CMK (cell line): ENCODE data around the gene INTS11.
"Not testable (repeated sequence)": the region's sequence is repeated elsewhere in the genome, so short reads cannot be mapped to it uniquely, and the experiment has no call there.

Experiments used
- DNase-seq: peaks from one replicate; pipeline ENCODE4 v3.0.0-alpha.2; 2010; ENCODE audit warnings: low read depth

The INTS11 gene

DNA sequence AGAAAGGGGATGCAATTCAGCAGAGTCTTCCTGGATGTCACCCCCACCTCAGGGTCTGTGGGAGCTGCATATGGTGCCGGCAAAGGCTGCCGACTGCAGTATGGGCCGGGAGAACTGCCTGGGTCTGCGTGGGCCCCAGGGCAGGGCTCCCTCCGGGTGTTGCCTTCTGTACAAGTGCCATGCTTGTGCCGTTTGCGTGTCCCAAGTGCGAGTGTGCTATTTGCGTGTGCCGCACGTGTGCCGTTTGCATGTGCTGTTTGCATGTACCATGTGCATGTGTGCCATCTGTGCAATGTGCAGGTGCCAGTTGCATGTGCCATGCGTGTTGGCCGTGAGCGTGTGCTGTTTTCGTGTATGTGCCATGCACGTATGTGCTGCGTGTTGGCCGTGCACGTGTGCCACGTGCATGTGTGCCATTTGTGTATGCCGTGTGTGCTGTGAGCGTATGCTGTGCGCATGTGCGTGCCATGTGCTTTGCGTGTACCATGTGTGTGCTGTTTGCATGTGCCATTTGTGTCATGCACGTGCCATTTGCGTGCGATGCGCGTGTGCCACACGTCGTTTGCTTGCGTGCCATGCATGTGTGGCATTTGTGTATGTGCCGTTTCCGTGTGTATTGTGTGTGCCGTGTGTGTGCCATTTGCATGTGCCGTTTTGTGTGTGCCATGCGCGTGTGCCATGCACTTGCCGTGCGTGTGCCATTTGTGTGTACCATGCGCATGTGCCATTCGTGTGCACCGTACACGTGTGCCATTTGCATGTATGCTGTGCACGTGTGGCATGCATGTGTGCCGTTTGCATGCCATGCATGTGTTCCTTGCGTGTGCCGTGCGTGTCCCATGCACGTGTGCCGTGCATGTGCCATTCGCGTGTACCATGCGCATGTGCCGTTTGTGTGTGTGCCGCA lies 5.1 kb upstream of the INTS11 start:
- DNase-seq, result no peak

- no peak for DNase-seq
These were observed 3.8 kb upstream of the INTS11 start for GRCh38 chr1:1328254-1328653.

- no peak for DNase-seq
These were observed 2.8 kb upstream of the INTS11 start for GRCh38 chr1:1327291-1327690.

DNA sequence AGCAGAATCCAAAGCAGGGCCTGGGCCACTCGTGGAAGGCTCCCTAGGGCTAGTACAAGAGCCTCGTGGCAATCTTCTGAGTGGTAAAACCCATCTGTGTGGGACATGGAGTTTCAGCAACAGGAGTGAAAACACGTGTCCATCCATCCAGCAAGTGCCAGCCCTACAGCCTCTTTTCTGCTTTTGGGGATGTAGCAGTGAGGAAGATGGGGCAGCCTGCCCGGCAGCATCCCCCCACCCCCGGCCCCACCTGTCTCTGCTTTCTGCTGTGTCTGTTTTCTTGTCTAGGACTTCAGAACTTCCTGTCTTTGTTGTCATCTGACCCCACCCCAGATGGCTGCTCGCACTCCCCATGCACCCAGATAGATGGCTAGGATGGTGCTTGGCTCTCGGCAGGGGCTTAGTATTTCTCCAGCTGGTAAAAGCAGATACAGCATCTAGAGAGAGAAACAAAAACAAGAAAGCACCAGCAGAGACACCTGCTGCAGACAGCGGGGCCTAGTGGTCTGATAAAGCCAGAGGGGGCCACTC lies 1.7 kb upstream of the INTS11 start:
- DNase-seq, result no peak

- DNase-seq, result no peak
These were observed 1.0 kb upstream of the INTS11 start for GRCh38 chr1:1325288-1326074.

DNA sequence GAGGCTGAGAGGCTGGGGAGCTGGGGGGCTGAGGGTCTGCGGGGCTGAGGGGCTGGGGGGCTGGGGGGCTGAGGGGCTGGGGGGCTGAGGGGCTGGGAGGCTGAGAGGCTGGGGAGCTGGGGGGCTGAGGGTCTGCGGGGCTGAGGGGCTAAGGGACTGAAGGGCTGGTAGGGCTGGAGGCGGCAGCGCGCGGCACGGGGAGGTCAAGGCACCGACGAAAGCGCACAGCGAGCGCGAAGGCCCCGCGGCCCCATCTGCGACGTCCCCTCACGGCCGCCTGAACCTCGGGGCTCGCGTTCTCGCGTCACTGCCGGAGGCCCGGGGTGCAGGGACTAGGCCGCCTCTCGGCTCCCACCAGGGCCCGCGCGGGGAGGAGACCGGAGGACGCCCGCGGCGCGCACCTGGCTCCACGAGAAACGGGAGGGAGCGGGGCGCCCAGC lies 356 bp downstream of the INTS11 start:
- DNase-seq, result no peak

GRCh38 chr1:1322952-1323351 lies 1.5 kb downstream of the INTS11 start:
- no peak for DNase-seq

GRCh38 chr1:1322418-1322817 lies 2.0 kb downstream of the INTS11 start:
- no peak for DNase-seq

DNA sequence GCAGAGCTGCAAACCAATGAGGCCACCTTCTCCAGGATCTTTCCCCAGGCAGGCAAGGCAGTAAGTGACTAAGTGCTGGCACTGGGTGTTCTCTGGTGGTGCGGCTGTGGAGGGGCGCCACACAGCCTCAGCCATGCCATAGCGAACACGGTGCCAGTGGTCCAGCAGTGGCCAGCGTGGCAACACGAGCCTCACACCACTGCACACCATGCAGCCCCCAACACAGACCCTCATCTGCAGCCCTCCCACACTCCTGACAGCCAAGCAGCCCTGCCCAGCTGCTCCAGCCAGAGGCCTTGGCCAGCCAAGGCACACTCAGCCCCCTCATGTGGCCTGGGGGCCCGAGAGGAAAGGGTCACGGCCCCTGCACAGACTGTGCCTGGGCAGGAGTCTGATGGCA lies 3.0 kb downstream of the INTS11 start:
- no peak for DNase-seq

GRCh38 chr1:1320666-1321448 lies 3.6 kb downstream of the INTS11 start:
- DNase-seq, result no peak

DNA sequence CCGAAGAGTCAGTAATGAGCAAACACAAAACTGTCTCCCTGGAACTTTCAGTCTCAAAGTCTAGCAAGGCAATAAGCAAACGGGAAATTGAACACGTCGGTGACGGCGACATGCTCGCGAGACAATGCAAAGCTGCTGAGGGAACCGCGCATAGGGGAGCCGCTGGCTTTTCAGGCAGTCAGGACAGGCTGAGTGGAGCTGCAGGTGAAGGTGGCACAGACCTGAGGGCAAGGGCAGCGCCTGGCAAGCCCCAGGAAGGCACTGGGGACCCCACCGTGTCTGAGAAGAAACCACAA lies 4.9 kb downstream of the INTS11 start:
- no peak for DNase-seq

DNA sequence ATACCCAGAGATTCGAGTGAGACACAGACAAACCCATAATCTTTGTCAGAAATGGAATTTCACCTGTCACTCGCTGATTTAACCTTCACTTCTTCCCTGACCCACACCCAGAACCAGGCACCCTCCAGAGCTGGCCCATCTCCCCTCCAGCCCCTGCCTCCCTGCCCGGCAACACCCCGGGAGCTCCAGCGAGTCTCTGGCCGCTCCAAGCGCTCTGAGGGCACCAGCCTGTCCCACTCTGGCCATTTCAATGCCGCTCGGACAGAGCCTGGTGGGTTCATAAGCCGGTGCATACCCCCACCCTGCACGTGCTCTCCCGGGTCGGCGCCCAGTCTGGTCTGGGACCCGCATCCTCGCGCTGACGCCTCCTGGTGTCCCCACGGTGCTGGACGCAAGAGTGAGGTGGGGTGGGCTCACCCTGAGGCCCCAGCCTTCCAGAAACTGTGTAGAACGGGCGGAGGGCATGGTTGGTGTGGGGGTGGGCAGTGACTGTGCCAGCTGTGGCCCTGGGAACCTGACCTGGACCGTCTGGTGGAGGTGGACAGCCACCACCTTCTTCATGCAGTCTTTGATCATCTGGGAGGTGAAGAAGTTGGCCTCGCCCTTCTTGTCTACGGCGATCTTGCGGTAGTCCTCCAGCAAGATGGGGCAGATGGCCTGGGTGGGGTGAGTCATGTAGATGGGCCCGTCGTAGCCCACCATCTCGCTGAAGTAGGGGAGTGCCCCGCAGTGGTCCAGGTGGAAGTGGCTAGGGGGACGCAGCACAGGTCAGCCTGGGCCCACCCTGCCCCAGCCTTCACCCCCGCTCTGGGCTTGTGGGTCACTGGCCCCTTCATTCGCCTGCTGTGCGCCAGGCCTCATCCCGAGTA lies 5.4 kb downstream of the INTS11 start:
- DNase-seq, result no peak

DNA sequence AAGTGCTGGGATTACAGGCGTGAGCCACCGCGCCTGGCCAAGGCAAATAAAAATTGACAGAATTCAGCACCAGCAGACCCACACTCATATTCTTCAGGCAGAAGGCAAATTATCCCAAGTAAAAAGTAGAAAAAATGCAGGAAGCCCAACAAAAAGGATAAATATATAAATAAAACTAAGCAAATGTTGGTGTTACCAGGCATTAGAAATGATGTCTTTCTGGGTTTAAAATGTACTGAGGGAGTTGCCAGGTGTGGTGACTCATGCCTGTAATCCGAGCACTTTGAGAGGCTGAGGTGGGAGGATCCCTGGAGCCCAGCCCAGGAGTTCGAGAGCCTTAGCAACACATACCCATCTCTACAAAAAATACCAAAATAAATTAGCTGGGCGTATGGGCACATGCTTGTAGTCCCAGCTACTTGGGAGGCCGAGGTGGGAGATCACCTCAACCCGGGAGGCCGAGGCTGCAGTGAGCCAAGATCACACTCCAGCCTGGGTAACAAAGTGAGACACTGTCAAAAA lies 6.3 kb downstream of the INTS11 start:
- no peak for DNase-seq

- no peak for DNase-seq
These were observed 7.0 kb downstream of the INTS11 start for GRCh38 chr1:1317420-1317819.

DNA sequence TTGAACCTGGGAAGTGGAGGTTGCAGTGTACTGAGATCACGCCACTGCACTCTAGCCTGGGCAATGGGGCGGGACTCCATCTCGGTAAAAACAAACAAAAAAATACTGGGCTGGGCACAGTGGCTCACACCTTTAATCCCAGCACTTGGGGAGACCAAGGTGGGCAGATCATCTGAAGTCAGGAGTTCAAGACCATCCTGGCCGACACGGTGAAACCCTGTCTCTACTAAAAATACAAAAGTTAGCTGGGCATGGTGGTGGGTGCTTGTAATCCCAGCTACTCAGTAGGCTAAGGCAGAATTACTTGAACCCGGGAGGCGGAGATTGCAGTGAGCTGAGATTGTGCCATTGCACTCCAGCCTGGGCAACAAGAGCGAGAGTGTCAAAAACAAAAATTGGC lies 8.3 kb downstream of the INTS11 start:
- DNase-seq, result not testable (repeated sequence)

- no peak for DNase-seq
These were observed 9.0 kb downstream of the INTS11 start for GRCh38 chr1:1315435-1315954.

DNA sequence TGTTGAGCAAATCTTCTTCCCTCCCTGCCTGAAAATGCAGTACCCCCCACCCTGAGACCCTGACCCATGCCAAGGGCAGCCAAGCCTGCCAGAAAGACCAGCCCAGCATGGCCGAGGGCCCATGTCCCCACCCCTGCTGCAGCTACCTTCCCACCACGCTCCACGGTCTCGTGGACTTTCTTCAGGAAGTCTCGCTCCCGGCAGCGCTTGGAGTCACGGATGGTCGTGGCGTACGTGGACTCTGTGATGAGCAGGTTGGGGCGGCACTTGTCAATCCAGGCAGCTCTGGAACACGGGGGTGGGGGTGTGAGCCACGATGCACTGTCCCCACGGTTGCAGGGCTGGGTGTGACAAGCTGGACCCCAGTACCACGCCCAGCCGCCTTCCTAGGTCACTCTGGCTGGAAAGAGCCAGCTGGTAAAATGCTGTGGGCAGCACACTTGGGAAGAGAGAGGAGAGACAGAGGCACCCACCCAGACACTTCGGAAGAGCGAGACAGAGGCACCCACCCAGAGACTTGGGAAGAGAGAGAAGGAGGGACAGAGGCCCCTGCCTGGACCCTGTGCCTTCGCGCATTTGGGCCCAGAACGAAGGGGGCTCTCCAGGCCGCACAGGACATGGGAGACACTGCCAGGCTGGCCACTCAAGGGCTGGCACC lies 9.7 kb downstream of the INTS11 start:
- DNase-seq, result no peak

DNA sequence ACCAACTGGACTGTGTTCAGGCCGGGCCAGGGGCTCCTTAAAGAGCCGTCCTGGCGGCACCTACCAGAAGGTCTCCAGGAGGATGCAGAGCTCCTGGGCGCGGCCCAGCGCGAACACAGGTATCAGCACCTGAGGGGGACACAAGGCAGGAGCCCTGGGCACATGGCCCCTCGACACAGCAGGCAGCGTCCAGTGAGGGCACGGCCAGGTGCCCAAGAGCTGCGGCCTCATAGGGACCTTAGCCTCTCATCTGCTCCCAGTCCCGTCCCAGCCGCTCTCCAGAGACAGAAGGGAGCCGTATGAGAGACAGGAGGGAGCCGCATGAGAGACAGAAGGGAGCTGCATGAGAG lies 10.2 kb downstream of the INTS11 start:
- DNase-seq, result no peak

DNA sequence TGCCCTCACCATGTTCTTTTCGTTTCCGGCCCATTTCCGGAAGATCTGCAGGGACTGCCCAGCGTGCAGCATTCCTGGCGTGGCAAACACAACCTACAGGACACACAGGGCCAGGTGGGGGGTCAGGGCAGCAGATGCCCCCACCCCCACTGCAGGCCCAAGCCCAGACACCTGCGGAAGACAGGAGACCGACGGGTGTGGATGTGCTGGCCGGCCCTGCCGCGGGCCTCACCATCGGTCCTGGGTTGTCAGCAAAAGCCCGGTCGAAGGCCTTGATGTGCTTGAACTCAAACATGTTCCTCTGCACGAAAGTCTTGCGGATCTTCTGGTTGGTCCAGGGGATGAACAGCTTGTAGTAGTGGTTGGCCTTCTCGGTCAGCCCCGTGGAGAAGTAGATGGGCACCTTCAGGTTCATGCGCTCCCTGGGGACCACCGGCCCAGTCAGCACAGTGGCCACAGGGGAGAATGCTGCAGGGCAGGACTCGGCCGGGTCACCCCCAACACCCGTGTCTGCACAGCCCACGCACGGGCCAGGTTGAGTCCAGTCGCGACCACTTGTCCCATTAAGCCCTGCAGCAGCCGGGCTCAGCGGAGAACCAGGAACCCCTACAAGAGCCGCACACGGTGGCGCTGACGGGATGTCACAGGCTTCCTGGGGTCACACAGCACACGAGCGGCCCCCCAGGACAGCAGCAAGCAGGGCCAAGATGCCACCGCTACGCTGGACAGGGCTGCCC lies 10.8 kb downstream of the INTS11 start:
- DNase-seq, result no peak
